ENCODE measurements around the gene PPP1R12A.

- TF ChIP-seq, protein P1, sequence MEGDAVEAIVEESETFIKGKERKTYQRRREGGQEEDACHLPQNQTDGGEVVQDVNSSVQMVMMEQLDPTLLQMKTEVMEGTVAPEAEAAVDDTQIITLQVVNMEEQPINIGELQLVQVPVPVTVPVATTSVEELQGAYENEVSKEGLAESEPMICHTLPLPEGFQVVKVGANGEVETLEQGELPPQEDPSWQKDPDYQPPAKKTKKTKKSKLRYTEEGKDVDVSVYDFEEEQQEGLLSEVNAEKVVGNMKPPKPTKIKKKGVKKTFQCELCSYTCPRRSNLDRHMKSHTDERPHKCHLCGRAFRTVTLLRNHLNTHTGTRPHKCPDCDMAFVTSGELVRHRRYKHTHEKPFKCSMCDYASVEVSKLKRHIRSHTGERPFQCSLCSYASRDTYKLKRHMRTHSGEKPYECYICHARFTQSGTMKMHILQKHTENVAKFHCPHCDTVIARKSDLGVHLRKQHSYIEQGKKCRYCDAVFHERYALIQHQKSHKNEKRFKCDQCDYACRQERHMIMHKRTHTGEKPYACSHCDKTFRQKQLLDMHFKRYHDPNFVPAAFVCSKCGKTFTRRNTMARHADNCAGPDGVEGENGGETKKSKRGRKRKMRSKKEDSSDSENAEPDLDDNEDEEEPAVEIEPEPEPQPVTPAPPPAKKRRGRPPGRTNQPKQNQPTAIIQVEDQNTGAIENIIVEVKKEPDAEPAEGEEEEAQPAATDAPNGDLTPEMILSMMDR (IDR thresholded peaks at IDR 0.05): no peak
- no peak for TF ChIP-seq POLR2A (IDR thresholded peaks at IDR 0.05)
Observed at GRCh38 chr12:79838359-79838758, 96.5 kb downstream of the PPP1R12A start.
